ENCODE results near the gene ZNF732. TPM values are rescaled to one million over a fixed set of nuclear protein-coding genes. Genes with fewer than 3 reads are reported as not detected.

Gene ZNF732
- total RNA-seq, 4 donors from 2014 or later, result not detected

DNA sequence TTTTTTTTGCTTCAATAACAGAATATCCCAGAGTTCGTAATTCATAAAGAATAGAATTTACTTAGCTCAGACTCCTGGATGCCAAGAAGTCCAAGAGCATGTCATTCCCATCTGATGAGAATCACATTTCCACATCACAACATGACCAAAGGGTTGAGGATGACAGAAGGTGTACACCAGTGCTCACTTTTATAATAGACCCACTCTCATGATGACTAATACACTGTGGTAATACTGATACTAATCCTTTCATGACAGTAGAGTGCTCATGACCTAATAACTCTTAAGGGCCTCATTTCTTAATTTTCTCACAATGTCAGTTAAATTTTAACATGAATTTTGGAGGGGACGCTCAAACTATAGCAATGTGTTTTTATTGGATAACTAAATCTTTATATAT is 69.2 kb downstream of the ZNF732 start:
- no peak overlapping the region for H3K4me3 ChIP-seq
- in situ Hi-C loops (cut with MboI; ENCODE audit: low sequenced_read_pairs in 4 of 4), result no loop called here
- H3K36me3 ChIP-seq, result no peaks in the 10 kb centered on the region
- H3K27ac ChIP-seq, result no peak overlapping the region
- ATAC-seq (no peak), DNase-seq (no peak)
- no peaks in the 10 kb centered on the region for H3K4me1 ChIP-seq
- H3K9me3 ChIP-seq, result no peaks in the 10 kb centered on the region
- H3K27me3 ChIP-seq, result no peaks in the 10 kb centered on the region
- TF ChIP-seq CTCF (IDR thresholded peaks at IDR 0.05 in 4 of 5, conservative IDR thresholded peaks at IDR 0.05 in 1 of 5) (no peak), POLR2A (IDR thresholded peaks at IDR 0.05) (no peak)
- intact Hi-C loops (cut with DNase I; ENCODE audit: low total_unique reads), result no loop called here

DNA sequence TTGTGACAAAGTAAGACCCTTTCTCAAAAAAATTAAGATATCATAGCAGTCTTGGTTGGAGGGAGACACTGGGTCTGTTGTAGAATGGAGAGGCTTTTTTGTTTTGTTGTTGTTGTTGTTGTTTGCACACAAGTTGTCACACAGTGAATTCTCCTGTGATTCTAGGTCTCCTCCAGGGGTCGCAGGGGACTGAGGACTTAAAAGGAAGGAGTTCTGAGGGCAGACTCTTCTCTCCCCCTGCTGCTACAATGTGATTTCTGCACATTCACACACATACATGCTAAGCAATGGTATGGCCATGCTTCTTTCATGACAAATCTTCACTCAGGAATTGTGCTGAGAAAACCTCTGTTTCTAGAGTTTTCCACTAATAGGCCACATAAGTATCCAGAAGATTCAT is 71.1 kb downstream of the ZNF732 start:
- intact Hi-C loops (cut with DNase I; ENCODE audit: low total_unique reads) (no loop called here), in situ Hi-C loops (cut with MboI; ENCODE audit: low sequenced_read_pairs in 4 of 4) (no loop called here)
- Histone ChIP-seq H3K9me3 (peaks cover 0 to 4% (median 0%) of the 10 kb centered on the region in 3 donors), H3K27me3 (no peaks in the 10 kb centered on the region), H3K4me1 (no peaks in the 10 kb centered on the region), H3K36me3 (no peaks in the 10 kb centered on the region), H3K27ac (no peak overlapping the region), H3K4me3 (no peak overlapping the region)
- ATAC-seq, result no peak
- TF ChIP-seq POLR2A (IDR thresholded peaks at IDR 0.05) (no peak), CTCF (IDR thresholded peaks at IDR 0.05 in 4 of 5, conservative IDR thresholded peaks at IDR 0.05 in 1 of 5) (no peak)
- DNase-seq, result no peak

DNA sequence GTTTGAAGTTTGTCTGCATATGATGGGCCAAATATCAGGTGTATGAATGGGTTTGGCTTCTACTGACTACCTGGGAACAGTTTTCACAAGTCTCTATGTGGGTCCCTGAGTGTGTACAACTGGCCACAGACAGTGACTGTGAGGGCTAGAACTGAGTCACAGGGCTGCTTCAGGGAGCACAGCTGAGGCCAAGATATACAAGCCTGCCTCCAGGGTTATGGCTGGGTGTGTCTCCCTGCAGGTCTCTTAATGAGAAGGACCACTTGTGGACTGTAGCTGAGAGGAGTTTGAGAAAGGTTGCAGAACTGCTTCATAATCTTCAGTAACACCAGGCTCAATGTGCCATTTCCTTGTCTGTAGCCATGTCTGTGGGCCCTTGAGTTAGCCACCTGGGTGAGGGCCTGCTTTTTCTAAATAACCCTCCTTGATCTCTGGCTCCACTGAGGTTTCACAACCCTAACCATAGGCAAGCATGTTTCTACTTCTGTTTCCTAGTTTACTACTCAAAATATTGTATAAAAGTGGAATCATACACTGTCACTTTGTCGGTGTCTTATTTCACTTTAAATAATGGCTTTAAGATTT is 81.3 kb downstream of the ZNF732 start:
- in situ Hi-C loops (cut with MboI; ENCODE audit: low sequenced_read_pairs in 4 of 4), result no loop called here
- no peak overlapping the region for H3K27ac ChIP-seq
- intact Hi-C loops (cut with DNase I; ENCODE audit: low total_unique reads), result no loop called here

More for the DNA sequence above, 81.3 kb downstream of the ZNF732 start:
- peaks cover 0 to 9% (median 0%) of the 10 kb centered on the region in 3 donors for H3K9me3 ChIP-seq
- no peaks in the 10 kb centered on the region for H3K27me3 ChIP-seq
- no peak for DNase-seq
- H3K4me1 ChIP-seq, result no peaks in the 10 kb centered on the region
- H3K36me3 ChIP-seq, result no peaks in the 10 kb centered on the region
- TF ChIP-seq CTCF (IDR thresholded peaks at IDR 0.05 in 4 of 5, conservative IDR thresholded peaks at IDR 0.05 in 1 of 5) (no peak), POLR2A (IDR thresholded peaks at IDR 0.05) (no peak)
- no peak overlapping the region for H3K4me3 ChIP-seq
- ATAC-seq, result no peak

MicroRNAs within 50 kb of the gene (microRNA counts, 767-probe panel; counts per million panel counts)
- 356 to 448 counts per million in 2 donors for microRNA hsa-miR-571

Small RNA genes lying within 50 kb of the gene (microRNA-seq; reads per million reads assigned to microRNA genes)
- gene MIR571 (ENCODE audit: borderline replicate concordance in 2 of 2), result 0 reads per million in 2 donors

Other genes with a start within 250 kb of the ZNF732 start
- 1 to 10 TPM; 1.1 to 1.3 (median 1.3) TPM for gene ZNF718, start 181.0 kb downstream of the ZNF732 start, total RNA-seq
- 1 to 10 TPM; 1.4 to 5.7 (median 2.0) TPM for gene ZNF141, start 32.3 kb upstream of the ZNF732 start, total RNA-seq
- gene ZNF721, start 193.7 kb upstream of the ZNF732 start, total RNA-seq, result 10 to 100 TPM in 1 of 4 donors, 1 to 10 TPM in 3; 8.0 to 15.2 (median 9.1) TPM
- gene PIGG, start 193.7 kb upstream of the ZNF732 start, total RNA-seq, result 10 to 100 TPM in 2 of 4 donors, 1 to 10 TPM in 2; 6.4 to 20.6 (median 11.0) TPM